ENCODE measurements around the gene ORAI3. TPM values are rescaled to one million over a fixed set of nuclear protein-coding genes. Genes with fewer than 3 reads are reported as not detected.

ORAI3 gene
- total and polyA plus RNA-seq, 2 of the 13 experiments (the other 11 are each of a cell fraction or from before 2014, with no cell fraction given) = 11.4 to 32.0 TPM

GRCh38 chr16:30903002-30903401 is 45.9 kb upstream of the ORAI3 start (continued):
- TF ChIP-seq THAP9 (CRISPR knock-in tag; IDR thresholded peaks at IDR 0.05; ENCODE audit: borderline replicate concordance) = 0 out of 2 replicates have a peak, but pooled peaks have one; percentile 22
- 0 out of 2 replicates have a peak, but pooled peaks have one; percentile 1 for TF ChIP-seq CAMTA2 (CRISPR knock-in tag; IDR thresholded peaks at IDR 0.05; ENCODE audit: borderline replicate concordance)
- TF ChIP-seq BORCS8-MEF2B (CRISPR knock-in tag; IDR thresholded peaks at IDR 0.05) = no peak
- no peak for TF ChIP-seq ZNF275 (CRISPR knock-in tag; IDR thresholded peaks at IDR 0.05; ENCODE audit: borderline replicate concordance)
- TF ChIP-seq CREB3 (CRISPR knock-in tag; IDR thresholded peaks at IDR 0.05) = no peak
- no peak for TF ChIP-seq NPAS2 (CRISPR knock-in tag; IDR thresholded peaks at IDR 0.05; ENCODE audit: borderline replicate concordance)
- TF ChIP-seq ZBTB20 (CRISPR knock-in tag; IDR thresholded peaks at IDR 0.05; ENCODE audit: borderline replicate concordance, low read depth) = no peak
- no peak for TF ChIP-seq ZBTB8A (CRISPR knock-in tag; IDR thresholded peaks at IDR 0.05; ENCODE audit: borderline replicate concordance, low read depth)
- no peak for TF ChIP-seq ZNF282 (IDR thresholded peaks at IDR 0.05; ENCODE audit: partially characterized antibody)
- no peak for TF ChIP-seq ZEB1 (IDR thresholded peaks at IDR 0.05; ENCODE audit: insufficient replicate concordance, low read depth)
- no peak for TF ChIP-seq ZMYM3 (CRISPR knock-in tag; IDR thresholded peaks at IDR 0.05)
- no peak for TF ChIP-seq ZNF256 (CRISPR knock-in tag; conservative IDR thresholded peaks at IDR 0.05)
- TF ChIP-seq ZBTB21 (CRISPR knock-in tag; IDR thresholded peaks at IDR 0.05) = no peak
- TF ChIP-seq RARG (CRISPR knock-in tag; IDR thresholded peaks at IDR 0.05; ENCODE audit: low read depth) = no peak
- TF ChIP-seq PHF21A (CRISPR knock-in tag; IDR thresholded peaks at IDR 0.05) = no peak
- TF ChIP-seq FOXC1 (CRISPR knock-in tag; IDR thresholded peaks at IDR 0.05; ENCODE audit: borderline replicate concordance) = 0 out of 2 replicates have a peak, but pooled peaks have one; percentile 4
- TF ChIP-seq NFYB (CRISPR knock-in tag; IDR thresholded peaks at IDR 0.05) = no peak
- TF ChIP-seq SYNCRIP (IDR thresholded peaks at IDR 0.05; ENCODE audit: insufficient read depth, low read depth, low read length) = no peak
